Sigmoid colon (tissue), 7 donors: ENCODE data around the gene GAMT. TPM values are rescaled to one million over a fixed set of nuclear protein-coding genes. Genes with fewer than 3 reads are reported as not detected.

Experiments used
- DNase-seq: peaks from one replicate; pipeline ENCODE4 v3.0.0-alpha.2; 2019
- H3K27ac ChIP-seq, 4 donors: fragments of 200-600 bp; sonication (generic); one replicate each; pipeline ENCODE4 v1.5.1; 2016 to 2019; ENCODE audit warnings: mild to moderate bottlenecking in 1 of 4
- H3K27me3 ChIP-seq, 3 donors: fragments of 200-600 bp; sonication (generic); one replicate each; pipeline ENCODE4 v1.5.1; 2019; ENCODE audit warnings: mild to moderate bottlenecking in 1 of 3
- H3K36me3 ChIP-seq, 4 donors: fragments of 200-600 bp; sonication (generic); one replicate each; pipeline ENCODE4 v1.5.1; 2016 to 2019
- H3K4me1 ChIP-seq, 4 donors: fragments of 200-600 bp; sonication (generic); one replicate each; pipeline ENCODE4 v1.5.1; 2017 to 2019
- H3K4me3 ChIP-seq, 4 donors: fragments of 200-600 bp; sonication (generic); one replicate each; pipeline ENCODE4 v1.5.1; 2017 to 2019; ENCODE audit warnings: mild to moderate bottlenecking in 2 of 4, moderate library complexity in 1 of 4
- H3K9me3 ChIP-seq, 4 donors: fragments of 200-600 bp in 3 of 4; sonication (generic) in 3 of 4; one replicate each; pipeline versions ENCODE4 v1.5.1 to v1.6.1; 2013 to 2019
- EP300 ChIP-seq, 4 donors: sonication (generic); formaldehyde crosslinking; IDR thresholded peaks; one replicate each; pipeline ENCODE4 v1.6.1; 2017; ENCODE audit warnings: antibody characterized with exemption in 4 of 4
- POLR2A ChIP-seq, 2 donors: fragments of 450-650 bp; IDR thresholded peaks; one replicate each; pipeline ENCODE4 v1.6.1; 2016; ENCODE audit warnings: antibody characterized with exemption in 2 of 2, mild to moderate bottlenecking in 2 of 2, moderate library complexity in 2 of 2
- POLR2AphosphoS5 ChIP-seq, 4 donors: sonication (generic); formaldehyde crosslinking; IDR thresholded peaks; one replicate each; pipeline ENCODE4 v1.6.1; 2017; ENCODE audit warnings: antibody characterized with exemption in 4 of 4
- WGBS, 2 donors: extraction: QIAGEN DNeasy Blood & Tissue Kit; methylation state at CpG; one replicate each; pipeline ENCODE4 v1.1.7; 2013; 5-methylcytosine and 5-hydroxymethylcytosine counted together
- intact Hi-C: fragments of 100-400 bp; cut with DNase I; formaldehyde crosslinking; loops from one replicate; pipeline ENCODE4 v1.15.1; 2023
- polyA plus RNA-seq, 3 donors: library from polyadenylated mRNA; stranded (reverse); fragments of 200-250 nt; gene quantifications; one replicate each; pipeline ENCODE4 v1.2.3, GENCODE V29; 2013
- total RNA-seq, 4 donors: library from RNA; depleted of rRNA; stranded (reverse); fragments of >200 nt; gene quantifications; one replicate each; pipeline ENCODE4 v1.1.0, GENCODE V29; 2016
- TF ChIP-seq, protein P1 (sequence below), 4 experiments: fragments of 450-650 bp in 3 of 4; fragments of 200-600 bp in 1 of 4; IDR thresholded peaks; one replicate each; pipeline ENCODE4 v1.5.1; 2016 to 2019; ENCODE audit warnings: antibody characterized with exemption in 4 of 4, mild to moderate bottlenecking in 3 of 4, moderate library complexity in 2 of 4
- donor health status: healthy with polysubstance abuse.
- donor health status: Bipolar disorder and iron deficiency.
- donor health status: healthy.

Gene GAMT
- total and polyA plus RNA-seq, 7 donors = 1.8 to 16.6 (median 7.8) TPM

DNA sequence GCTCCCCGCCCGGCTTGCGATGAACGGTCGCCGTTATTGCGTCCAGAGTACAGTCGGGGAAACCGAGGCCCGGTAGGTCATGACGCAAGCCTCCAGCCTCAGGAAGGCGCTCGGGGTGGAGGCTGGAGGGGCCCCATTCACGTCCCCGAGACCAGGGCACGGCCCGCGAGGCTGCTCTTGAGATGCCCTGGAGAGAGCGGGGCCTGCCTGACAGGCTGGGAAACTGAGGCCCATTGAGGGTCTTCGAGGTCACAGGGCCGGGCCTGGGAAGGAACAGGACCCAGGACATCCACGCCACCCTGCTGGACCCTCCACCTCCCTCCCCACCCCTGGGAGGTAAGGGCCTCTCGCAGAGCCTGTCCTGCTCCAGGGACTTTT lies 17.3 kb downstream of the GAMT start:
- Histone ChIP-seq H3K36me3 (peaks cover 5 to 28% (median 13%) of the 10 kb centered on the region in 4 donors), H3K4me1 (peaks cover 0 to 43% (median 28%) of the 10 kb centered on the region in 4 donors), H3K27me3 (no peaks in the 10 kb centered on the region), H3K27ac (peak overlapping the region; percentile 93 to 94 (median 93)), H3K4me3 (peak overlapping the region; percentile 81 to 97 (median 86)), H3K9me3 (no peaks in the 10 kb centered on the region)
- intact Hi-C loops = loop anchor here (5.0 kb wide), 1 partner anchor 107 kb away; the partner anchor contains the start of gene FAM174C
- no peak for DNase-seq
- TF ChIP-seq POLR2A (IDR thresholded peaks at IDR 0.05) (no peak), EP300 (IDR thresholded peaks at IDR 0.05) (no peak), POLR2AphosphoS5 (IDR thresholded peaks at IDR 0.05) (no peak)
- TF ChIP-seq, protein P1, sequence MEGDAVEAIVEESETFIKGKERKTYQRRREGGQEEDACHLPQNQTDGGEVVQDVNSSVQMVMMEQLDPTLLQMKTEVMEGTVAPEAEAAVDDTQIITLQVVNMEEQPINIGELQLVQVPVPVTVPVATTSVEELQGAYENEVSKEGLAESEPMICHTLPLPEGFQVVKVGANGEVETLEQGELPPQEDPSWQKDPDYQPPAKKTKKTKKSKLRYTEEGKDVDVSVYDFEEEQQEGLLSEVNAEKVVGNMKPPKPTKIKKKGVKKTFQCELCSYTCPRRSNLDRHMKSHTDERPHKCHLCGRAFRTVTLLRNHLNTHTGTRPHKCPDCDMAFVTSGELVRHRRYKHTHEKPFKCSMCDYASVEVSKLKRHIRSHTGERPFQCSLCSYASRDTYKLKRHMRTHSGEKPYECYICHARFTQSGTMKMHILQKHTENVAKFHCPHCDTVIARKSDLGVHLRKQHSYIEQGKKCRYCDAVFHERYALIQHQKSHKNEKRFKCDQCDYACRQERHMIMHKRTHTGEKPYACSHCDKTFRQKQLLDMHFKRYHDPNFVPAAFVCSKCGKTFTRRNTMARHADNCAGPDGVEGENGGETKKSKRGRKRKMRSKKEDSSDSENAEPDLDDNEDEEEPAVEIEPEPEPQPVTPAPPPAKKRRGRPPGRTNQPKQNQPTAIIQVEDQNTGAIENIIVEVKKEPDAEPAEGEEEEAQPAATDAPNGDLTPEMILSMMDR (IDR thresholded peaks at IDR 0.05) = no peak
- 0 to 1% methylated on average over 23 of the region's 23 CpGs for WGBS, 2 donors

DNA sequence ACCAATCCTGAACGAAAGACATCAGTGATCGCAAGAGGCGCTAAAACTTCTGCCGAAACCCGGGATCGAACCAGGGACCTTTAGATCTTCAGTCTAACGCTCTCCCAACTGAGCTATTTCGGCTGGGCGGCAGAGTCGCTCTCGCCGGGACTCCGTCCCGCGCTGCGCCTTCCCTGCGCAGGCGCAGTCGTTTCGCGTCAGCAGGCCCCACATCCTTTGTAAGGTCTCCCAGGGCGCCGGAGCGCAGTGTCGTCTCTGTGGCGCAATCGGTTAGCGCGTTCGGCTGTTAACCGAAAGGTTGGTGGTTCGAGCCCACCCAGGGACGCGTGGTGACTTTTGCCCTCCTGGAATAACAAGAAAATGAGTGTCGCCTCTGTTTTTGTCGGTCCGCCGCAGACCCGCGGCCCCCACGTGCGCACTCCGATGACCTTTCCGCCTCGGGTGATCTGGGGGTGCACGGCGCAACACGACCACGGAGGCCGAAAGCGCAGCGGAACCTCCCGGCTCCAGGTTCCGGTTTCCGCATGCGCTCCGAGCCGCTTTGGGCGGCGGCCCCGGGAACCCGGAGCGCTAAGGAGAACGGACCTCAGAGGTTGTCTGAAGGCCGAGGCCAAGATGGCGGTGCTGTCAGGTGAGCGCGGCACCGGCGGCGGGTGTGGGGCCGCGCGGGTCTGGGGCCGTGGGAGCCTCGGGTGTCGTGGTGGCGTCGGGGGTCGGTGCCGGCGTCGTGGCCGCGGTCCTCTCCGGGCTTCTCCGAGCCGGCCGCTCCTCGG lies 17.8 kb downstream of the GAMT start, which contains the start of gene NDUFS7:
NDUFS7 (plus strand) TSS at position 596 of the 773 bp plus-strand sequence; CDS start at position 616, 20 bp downstream.
- Histone ChIP-seq H3K4me1 (peaks cover 0 to 43% (median 28%) of the 10 kb centered on the region in 4 donors), H3K27me3 (no peaks in the 10 kb centered on the region), H3K4me3 (peak within 1 kb of the TSS; percentile 81 to 97 (median 86)), H3K36me3 (peaks cover 0 to 22% (median 7%) of the 10 kb centered on the region in 4 donors), H3K9me3 (no peaks in the 10 kb centered on the region), H3K27ac (peak within 1 kb of the TSS; percentile 93 to 94 (median 93))
- DNase-seq = peak; percentile 96
- WGBS, 2 donors = 0 to 1% methylated on average over 90 of the region's 90 CpGs
- peak in 1 of 4 donors; percentile 20 for TF ChIP-seq EP300 (IDR thresholded peaks at IDR 0.05)
- TF ChIP-seq, protein P1 (IDR thresholded peaks at IDR 0.05) = peak in 3 of 4 experiments; percentile 11 to 59 (median 39)
- TF ChIP-seq POLR2A (IDR thresholded peaks at IDR 0.05) = peak; percentile 53 to 62
- peak; percentile 82 to 92 (median 88) for TF ChIP-seq POLR2AphosphoS5 (IDR thresholded peaks at IDR 0.05)
- intact Hi-C loops = loop anchor here (2.0 to 5.0 kb wide), 2 partner anchors 23 to 106 kb away; partner anchors contain the start of genes DAZAP1 and FAM174C

DNA sequence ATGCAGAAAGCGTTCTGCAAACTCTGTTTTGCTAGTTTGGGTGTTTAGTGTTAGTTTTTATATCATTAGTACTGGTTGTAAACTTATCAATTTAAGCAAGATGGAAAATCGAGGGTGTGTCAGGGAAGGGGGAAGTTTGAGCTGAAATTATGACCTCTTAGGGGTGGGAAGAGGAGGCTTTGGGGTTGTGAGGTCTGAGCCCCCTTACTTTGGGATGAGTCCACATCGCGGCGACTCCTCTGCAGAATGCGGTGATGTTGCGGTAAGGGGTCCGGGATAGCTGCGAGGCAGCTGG lies 18.4 kb downstream of the GAMT start:
- Histone ChIP-seq H3K4me1 (peaks cover 0 to 43% (median 28%) of the 10 kb centered on the region in 4 donors), H3K27ac (peak overlapping the region; percentile 93 to 94 (median 93)), H3K27me3 (no peaks in the 10 kb centered on the region), H3K9me3 (no peaks in the 10 kb centered on the region), H3K36me3 (peaks cover 0 to 20% (median 2%) of the 10 kb centered on the region in 4 donors), H3K4me3 (peak overlapping the region in 2 of 4 donors; percentile 81 to 85)
- intact Hi-C loops = loop anchor here (2.0 to 5.0 kb wide), 2 partner anchors 24 to 106 kb away; partner anchors contain the start of genes DAZAP1 and FAM174C
- no peak for DNase-seq
- TF ChIP-seq POLR2A (IDR thresholded peaks at IDR 0.05) = no peak
- WGBS, 2 donors = 8 to 14% methylated on average over 9 of the region's 9 CpGs

DNA sequence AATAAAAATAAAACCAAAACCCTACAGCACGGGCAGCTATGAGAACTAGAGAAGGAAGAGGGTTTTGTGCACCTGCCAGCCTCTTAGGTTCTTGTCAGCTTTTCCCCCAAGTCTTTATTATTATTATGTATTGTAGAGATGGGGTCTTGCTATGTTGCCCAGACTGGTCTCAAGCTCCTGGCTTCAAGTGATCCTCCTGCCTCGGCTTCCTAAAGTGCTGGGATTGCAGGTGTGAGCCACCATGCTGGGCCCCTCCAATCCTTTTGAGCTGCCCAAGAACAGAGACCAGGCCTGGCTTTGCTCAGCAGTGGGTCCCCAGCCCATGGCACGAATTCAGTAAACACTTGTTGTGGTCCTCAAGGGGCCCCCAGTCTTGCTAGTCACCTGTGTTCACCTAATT lies 19.1 kb downstream of the GAMT start:
- DNase-seq = no peak
- WGBS, 2 donors = 70 to 88% methylated on average over 3 of the region's 3 CpGs
- Histone ChIP-seq H3K9me3 (no peaks in the 10 kb centered on the region), H3K27ac (no peak overlapping the region), H3K4me1 (peaks cover 0 to 39% (median 26%) of the 10 kb centered on the region in 4 donors), H3K36me3 (peaks cover 0 to 21% (median 3%) of the 10 kb centered on the region in 4 donors), H3K4me3 (no peak overlapping the region), H3K27me3 (no peaks in the 10 kb centered on the region)
- no peak for TF ChIP-seq EP300 (IDR thresholded peaks at IDR 0.05)
- TF ChIP-seq POLR2A (IDR thresholded peaks at IDR 0.05) = no peak
- TF ChIP-seq, protein P1 (IDR thresholded peaks at IDR 0.05) = no peak
- TF ChIP-seq POLR2AphosphoS5 (IDR thresholded peaks at IDR 0.05) = no peak
- intact Hi-C loops = loop anchor here (2.0 to 5.0 kb wide), 2 partner anchors 25 to 105 kb away; partner anchors contain the start of genes DAZAP1 and FAM174C

DNA sequence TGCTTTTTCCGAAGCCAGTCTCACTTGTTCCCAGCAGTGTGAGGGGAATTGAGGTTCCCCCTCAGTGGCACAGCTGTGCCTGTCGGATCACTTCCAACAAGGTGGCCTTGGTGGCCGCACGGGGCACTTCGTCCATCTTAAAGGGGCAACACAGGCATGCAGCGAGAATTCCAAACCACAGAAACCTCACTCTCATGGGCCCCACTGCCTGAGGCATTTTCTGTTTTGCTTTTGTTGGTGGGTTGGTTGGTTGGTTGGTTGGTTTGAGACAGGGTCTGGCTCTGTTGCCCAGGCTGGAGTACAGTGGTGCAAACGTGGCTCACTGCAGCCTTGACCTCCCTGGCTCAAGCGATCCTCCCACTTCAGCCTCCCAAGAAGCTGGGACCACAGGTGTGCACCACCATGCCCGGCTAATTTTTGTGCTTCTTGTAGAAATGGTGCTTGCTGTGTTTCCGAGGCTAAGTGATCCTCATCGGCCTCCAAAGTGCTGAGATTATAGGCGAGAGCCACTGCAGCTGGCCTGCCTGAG lies 21.3 kb downstream of the GAMT start:
- WGBS, 2 donors = 70 to 78% methylated on average over 12 of the region's 12 CpGs
- TF ChIP-seq POLR2AphosphoS5 (IDR thresholded peaks at IDR 0.05) (no peak), POLR2A (IDR thresholded peaks at IDR 0.05) (no peak), EP300 (IDR thresholded peaks at IDR 0.05) (no peak)
- TF ChIP-seq, protein P1 (IDR thresholded peaks at IDR 0.05) = no peak
- Histone ChIP-seq H3K9me3 (no peaks in the 10 kb centered on the region), H3K4me1 (peaks cover 0 to 17% (median 8%) of the 10 kb centered on the region in 4 donors), H3K36me3 (peaks cover 0 to 19% (median 9%) of the 10 kb centered on the region in 4 donors), H3K27ac (no peak overlapping the region), H3K27me3 (no peaks in the 10 kb centered on the region), H3K4me3 (no peak overlapping the region)
- no peak for DNase-seq
- intact Hi-C loops = loop anchor here (5.0 kb wide), 1 partner anchor 103 kb away; the partner anchor contains the start of gene FAM174C
